Measurements from ENCODE around the gene FAM216A.
"Not testable (repeated sequence)": the region's sequence is repeated elsewhere in the genome, so short reads cannot be mapped to it uniquely, and the experiment has no call there.

Gene FAM216A

GRCh38 chr12:110468214-110469048 is at the start of gene FAM216A, which contains the start of gene GPN3:
TSS of gene FAM216A (plus strand) at chr12:110468845. CDS start at chr12:110468876, 31 bp downstream.
TSS of gene GPN3 (minus strand) at chr12:110468257. CDS start at chr12:110468203, 54 bp downstream.
- peak; percentile 94 for DNase-seq

GRCh38 chr12:110420644-110421043 is 48.0 kb upstream of the FAM216A start:
- DNase-seq = not testable (repeated sequence)

- DNase-seq = no peak
These were observed 47.4 kb upstream of the FAM216A start for GRCh38 chr12:110421159-110421661.

GRCh38 chr12:110421701-110422100 is 46.9 kb upstream of the FAM216A start:
- DNase-seq = no peak

- no peak for DNase-seq
These were observed 44.4 kb upstream of the FAM216A start for GRCh38 chr12:110424237-110424636.

GRCh38 chr12:110426406-110426805 is 42.2 kb upstream of the FAM216A start:
- no peak for DNase-seq

- not testable (repeated sequence) for DNase-seq
These were observed 39.0 kb upstream of the FAM216A start for GRCh38 chr12:110429676-110430075.

- no peak for DNase-seq
These were observed 36.6 kb upstream of the FAM216A start for GRCh38 chr12:110431957-110432587.

GRCh38 chr12:110436231-110436630 is 32.4 kb upstream of the FAM216A start:
- no peak for DNase-seq

GRCh38 chr12:110444455-110444854 is 24.2 kb upstream of the FAM216A start:
- DNase-seq = no peak

GRCh38 chr12:110449799-110450497 is 18.7 kb upstream of the FAM216A start, which contains the start of gene ARPC3:
TSS of gene ARPC3 (minus strand) at chr12:110450337. CDS start at chr12:110450260, 77 bp downstream.
- DNase-seq = peak; percentile 88

GRCh38 chr12:110451263-110451662 is 17.4 kb upstream of the FAM216A start:
- no peak for DNase-seq

- no peak for DNase-seq
These were observed 14.9 kb upstream of the FAM216A start for GRCh38 chr12:110453569-110454296.

GRCh38 chr12:110458756-110459155 is 9.9 kb upstream of the FAM216A start:
- no peak for DNase-seq

GRCh38 chr12:110461189-110461588 is 7.5 kb upstream of the FAM216A start:
- DNase-seq = not testable (repeated sequence)

GRCh38 chr12:110465024-110465423 is 3.6 kb upstream of the FAM216A start:
- DNase-seq = no peak

- not testable (repeated sequence) for DNase-seq
These were observed 2.9 kb upstream of the FAM216A start for GRCh38 chr12:110465765-110466164.

GRCh38 chr12:110466791-110467190 is 1.9 kb upstream of the FAM216A start:
- no peak for DNase-seq

GRCh38 chr12:110467847-110468213 is 815 bp upstream of the FAM216A start:
- no peak for DNase-seq

- no peak for DNase-seq
These were observed 6.8 kb downstream of the FAM216A start for GRCh38 chr12:110475426-110475825.

GRCh38 chr12:110498984-110499706 is 30.5 kb downstream of the FAM216A start:
- DNase-seq = no peak

- peak; percentile 16 for DNase-seq
These were observed 32.7 kb downstream of the FAM216A start for GRCh38 chr12:110501399-110501751.

All from amniotic stem cell (primary cell).